Amniotic epithelial cell (primary cell): ENCODE results near the gene CD3D.

ENCODE experiments used
- DNase-seq: peaks from one replicate; pipeline ENCODE4 v3.0.0-alpha.2; 2010; ENCODE audit warnings: low read depth

CD3D gene

GRCh38 chr11:118342503-118343161 lies at the start of gene CD3D:
TSS of gene CD3D (minus strand) at chr11:118342705. CDS start at chr11:118342607, 98 bp downstream.
- no peak for DNase-seq

DNA sequence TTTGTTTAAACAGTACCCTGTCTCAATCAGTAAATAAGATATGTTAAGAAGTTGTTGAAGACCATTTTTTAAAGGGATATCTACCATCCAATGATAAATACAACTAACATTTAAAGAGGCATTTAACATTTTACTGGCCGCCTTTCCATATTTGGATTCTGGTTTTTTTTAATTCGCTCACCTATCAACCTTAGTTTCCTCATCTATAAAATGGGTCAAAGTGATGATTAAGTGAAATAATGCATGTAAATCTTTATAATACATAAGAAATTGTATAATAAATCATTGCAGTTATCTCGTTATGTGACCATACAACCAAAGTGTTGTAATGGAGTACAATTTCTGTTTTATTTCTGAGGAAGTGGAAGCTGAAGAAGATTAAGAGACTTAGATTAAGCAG lies 41.2 kb upstream of the CD3D start:
- DNase-seq, result no peak

GRCh38 chr11:118382954-118383353 lies 40.4 kb upstream of the CD3D start:
- no peak for DNase-seq

DNA sequence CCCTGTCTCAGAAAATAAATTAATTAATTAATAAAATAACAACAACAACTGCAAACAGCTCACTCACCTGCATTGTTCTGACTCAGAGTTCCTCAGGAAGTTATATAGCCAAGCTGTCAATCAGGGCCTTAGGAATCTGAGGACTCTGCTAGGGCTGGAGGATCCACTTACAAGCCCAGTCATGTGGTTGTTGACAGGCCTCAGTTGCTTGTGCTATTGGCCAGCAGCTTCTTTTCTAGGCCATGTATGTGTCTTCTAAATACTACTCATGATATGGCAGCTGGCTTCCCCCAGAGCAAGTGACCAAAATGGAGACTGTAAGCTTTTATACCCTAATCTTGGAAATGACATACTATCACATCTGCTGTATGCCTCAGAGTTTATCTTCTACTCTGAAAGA lies 38.1 kb upstream of the CD3D start:
- DNase-seq, result peak; percentile 14

DNA sequence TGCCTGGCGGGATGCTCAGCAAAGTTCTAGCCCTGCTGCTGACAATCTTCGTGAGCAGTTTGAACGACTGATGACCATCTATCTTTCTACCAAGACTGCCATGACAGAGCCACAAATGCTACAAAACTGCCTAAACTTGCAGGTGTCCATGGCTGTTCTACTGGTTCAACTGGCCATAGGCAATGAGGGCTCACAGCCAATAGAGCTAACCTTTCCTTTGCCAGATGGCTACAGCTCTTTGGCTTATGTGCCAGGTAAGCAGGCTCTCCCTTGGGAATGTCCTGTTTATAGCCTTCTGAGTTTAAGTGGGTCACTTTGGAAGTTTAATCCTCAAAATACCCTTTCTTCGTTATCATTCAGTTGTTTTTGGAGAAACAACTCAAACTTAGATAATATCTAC lies 37.0 kb upstream of the CD3D start:
- DNase-seq, result no peak

GRCh38 chr11:118375978-118376377 lies 33.5 kb upstream of the CD3D start:
- no peak for DNase-seq

DNA sequence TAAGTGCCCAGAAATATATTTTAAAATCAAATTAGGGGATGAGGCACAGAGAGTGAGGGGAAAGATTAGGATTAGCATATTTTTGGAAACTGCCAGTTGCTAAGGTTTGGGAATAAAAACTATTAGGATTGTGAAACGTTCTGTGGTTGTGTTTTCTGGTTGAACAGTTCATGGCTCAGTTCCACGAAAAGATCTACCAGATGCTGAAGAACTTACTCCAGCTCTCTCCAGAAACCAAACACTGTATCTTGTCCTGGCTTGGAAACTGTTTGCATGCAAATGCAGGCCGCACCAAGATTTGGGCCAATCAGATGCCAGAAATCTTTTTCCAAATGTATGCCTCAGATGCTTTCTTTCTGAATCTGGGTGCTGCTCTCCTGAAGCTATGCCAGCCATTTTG lies 32.2 kb upstream of the CD3D start:
- peak; percentile 7 for DNase-seq

GRCh38 chr11:118373871-118374270 lies 31.4 kb upstream of the CD3D start:
- no peak for DNase-seq

DNA sequence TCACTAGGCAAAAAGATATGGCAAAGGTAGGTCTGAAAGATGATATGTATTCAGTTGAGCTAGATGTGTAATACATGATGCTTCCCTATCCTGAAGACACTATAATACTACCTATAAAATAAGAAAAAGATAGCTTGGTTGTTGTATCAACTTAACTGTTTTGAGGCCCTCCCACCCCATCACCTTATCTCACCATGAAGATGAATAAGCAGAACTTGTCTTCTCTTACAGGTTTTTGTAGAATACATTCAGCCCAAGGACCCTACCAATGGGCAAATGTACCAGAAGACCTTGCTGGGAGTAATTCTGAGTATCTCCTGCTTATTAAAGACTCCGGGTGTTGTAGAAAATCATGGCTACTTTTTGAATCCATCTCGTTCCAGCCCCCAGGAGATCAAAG lies 30.8 kb upstream of the CD3D start:
- no peak for DNase-seq

DNA sequence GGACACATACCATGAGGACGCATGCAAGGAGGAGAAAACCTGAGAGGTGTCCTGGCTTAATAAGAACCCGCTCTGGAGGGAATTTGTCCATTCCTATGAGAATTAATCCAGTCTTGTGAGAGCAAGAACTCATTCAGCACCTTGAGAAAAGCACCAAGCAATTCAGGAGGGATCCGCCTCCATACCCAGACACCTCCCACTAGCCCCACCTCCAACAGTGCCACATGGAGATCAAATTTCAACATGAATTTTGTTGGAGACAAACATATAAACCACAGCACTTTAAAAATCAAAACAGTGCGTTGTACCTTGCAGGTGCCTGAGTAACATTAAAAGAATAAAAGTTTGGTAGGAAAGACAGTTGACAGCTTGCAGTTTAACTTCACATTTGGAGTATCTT lies 28.3 kb upstream of the CD3D start:
- DNase-seq, result no peak

DNA sequence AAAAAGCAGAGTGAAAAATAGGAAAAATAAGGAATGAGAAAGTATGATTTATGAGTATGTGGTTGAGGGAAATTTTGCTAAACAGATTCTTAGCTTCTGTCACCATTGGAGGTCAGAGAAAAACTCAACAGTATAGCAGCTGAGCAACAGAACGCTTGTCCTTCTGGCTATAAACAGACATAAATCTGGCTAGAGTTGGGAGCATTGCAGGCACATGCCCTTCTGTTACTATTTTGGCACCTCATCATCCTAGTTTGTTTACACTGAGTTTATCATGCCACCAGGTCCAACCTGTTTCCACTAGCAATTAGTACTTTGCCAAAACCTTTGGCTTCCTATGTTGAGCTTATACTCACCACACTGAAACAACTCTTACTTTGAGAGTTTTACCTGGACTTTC lies 23.8 kb upstream of the CD3D start:
- no peak for DNase-seq

DNA sequence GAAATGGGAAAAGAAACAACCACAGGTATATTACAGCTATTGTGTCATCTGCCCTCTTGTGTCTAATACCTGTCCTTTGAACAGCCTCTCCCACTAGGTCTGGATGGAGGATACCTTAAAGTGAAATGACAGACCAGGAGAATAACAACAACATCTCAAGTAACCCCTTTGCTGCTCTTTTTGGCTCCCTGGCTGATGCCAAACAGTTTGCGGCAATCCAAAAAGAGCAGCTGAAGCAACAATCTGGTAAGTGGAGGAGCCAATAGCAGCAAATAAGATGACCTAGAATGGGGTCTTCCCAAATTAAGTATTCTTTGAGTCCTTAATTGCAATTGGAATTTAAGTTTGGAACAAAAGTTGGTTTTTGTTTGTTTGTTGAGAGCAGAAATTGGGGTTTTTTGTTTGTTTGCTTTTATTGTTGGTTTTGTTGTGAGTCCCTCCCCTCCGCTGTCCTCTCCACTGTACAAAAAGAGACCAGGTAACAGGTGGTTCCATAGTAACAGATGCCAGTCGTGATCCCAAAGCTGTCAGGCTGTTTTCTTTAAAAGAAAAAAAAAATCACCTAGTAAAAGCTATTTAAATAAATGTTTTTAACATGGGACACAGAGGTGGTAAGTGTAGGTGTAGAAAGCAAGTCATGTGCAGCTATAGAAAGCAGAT lies 22.6 kb upstream of the CD3D start:
- DNase-seq, result no peak

- peak; percentile 88 for DNase-seq
Observed at GRCh38 chr11:118359295-118359958, 16.9 kb upstream of the CD3D start, which contains the start of gene UBE4A. TSS of gene UBE4A (plus strand) at chr11:118359600. CDS start at chr11:118365081, 5,481 bp downstream.

- DNase-seq, result no peak
Observed at GRCh38 chr11:118358071-118358470, 15.6 kb upstream of the CD3D start.

DNA sequence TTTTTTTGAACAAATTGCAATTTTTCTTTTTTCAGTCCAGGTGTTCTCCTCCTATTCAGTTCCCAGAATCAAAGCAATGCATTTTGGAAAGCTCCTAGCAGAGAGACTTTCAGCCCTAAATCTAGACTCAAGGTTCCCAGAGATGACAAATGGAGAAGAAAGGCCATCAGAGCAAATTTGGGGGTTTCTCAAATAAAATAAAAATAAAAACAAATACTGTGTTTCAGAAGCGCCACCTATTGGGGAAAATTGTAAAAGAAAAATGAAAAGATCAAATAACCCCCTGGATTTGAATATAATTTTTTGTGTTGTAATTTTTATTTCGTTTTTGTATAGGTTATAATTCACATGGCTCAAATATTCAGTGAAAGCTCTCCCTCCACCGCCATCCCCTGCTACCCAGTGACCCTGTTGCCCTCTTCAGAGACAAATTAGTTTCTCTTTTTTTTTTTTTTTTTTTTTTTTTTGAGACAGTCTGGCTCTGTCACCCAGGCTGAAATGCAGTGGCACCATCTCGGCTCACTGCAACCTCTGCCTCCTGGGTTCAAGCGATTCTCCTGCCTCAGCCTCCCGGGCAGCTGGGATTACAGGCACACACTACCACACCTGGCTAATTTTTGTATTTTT lies 10.7 kb upstream of the CD3D start:
- peak; percentile 7 for DNase-seq

- DNase-seq, result no peak
Observed at GRCh38 chr11:118349475-118349874, 7.0 kb upstream of the CD3D start.

GRCh38 chr11:118343981-118344515 lies 1.5 kb upstream of the CD3D start, which contains the start of gene CD3G:
TSS of gene CD3G (plus strand) at chr11:118344344. CDS start at chr11:118344424, 80 bp downstream.
- no peak for DNase-seq

DNA sequence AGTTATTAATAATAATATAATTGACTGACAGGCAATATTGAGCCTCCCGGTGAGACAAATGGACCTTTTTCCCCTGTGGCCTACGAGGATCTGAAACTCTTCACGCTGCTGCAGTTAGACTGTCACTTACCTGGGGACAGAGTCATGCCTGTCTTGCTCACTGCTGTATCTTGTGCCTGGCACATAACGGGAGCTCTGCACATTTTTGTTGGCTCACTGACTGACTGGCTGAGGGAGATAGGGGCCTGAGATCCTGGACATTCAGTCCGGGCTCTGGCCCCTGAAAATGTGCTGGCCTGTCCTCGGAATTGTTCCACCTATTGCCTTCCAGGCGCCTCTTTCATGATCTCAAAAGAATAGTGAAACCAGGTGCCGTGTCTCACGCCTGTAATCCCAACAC lies 743 bp upstream of the CD3D start:
- no peak for DNase-seq

- DNase-seq, result no peak
Observed at GRCh38 chr11:118341815-118342489, 553 bp downstream of the CD3D start.

GRCh38 chr11:118341261-118341660 lies 1.2 kb downstream of the CD3D start:
- no peak for DNase-seq

DNA sequence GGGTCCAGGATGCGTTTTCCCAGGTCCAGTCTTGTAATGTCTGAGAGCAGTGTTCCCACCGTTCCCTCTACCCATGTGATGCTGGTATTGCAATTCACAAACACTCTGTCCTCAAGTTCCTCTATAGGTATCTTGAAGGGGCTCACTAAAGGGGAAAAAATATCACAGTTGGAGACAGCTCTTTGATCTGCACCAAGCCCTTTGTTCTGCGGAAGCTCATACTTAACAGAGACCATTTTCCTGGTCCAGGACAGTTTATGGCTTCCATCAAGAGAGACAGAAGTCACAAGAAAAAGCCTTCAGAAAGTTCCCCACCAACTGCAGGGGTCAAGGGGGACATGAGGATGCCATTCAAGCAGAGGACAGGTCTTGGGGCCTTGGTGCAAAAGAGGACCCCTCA lies 2.1 kb downstream of the CD3D start:
- DNase-seq, result no peak
